ENCODE measurements around the gene OR14A16.

Gene OR14A16

GRCh38 chr1:247824023-247824422 is at the start of gene OR14A16:
OR14A16 (minus strand) TSS chr1:247824119; CDS start chr1:247815729, 8,390 bp downstream.
- Histone ChIP-seq H3K9me3 (ENCODE audit: control insufficient read depth, insufficient read depth, low read depth, low read length) (no peaks in the 10 kb centered on the region), H3K4me1 (ENCODE audit: control insufficient read depth, insufficient read depth, low read length) (no peaks in the 10 kb centered on the region), H3K27ac (ENCODE audit: extremely low read depth, low read depth, low read length) (no peak within 1 kb of the TSS), H3K36me3 (ENCODE audit: control insufficient read depth in 2 of 2, insufficient read depth in 1 of 2, low read length in 2 of 2) (no peaks in the 10 kb centered on the region), H3K4me3 (ENCODE audit: low read depth, low read length) (no peak within 1 kb of the TSS)
- ChIA-PET CTCF (interaction anchor here (0.6 to 0.7 kb wide), 2 partner anchors 236 to 1048 kb away, joined by 3 read pairs; no protein-coding TSS in a partner anchor), POLR2A (no interaction called here)
- TF ChIP-seq ZNF416 (tag by site-specific recombination; IDR thresholded peaks at IDR 0.05) (no peak), ZNF600 (tag by site-specific recombination; IDR thresholded peaks at IDR 0.05) (no peak), ZNF19 (tag by site-specific recombination; IDR thresholded peaks at IDR 0.05; ENCODE audit: low read depth) (no peak), ZNF785 (tag by site-specific recombination; IDR thresholded peaks at IDR 0.05) (no peak), GFI1B (tag by site-specific recombination; IDR thresholded peaks at IDR 0.05) (no peak), ZNF670 (tag by site-specific recombination; IDR thresholded peaks at IDR 0.05; ENCODE audit: low read depth) (no peak), ELK4 (IDR thresholded peaks at IDR 0.05; ENCODE audit: borderline replicate concordance, low read depth, low read length) (no peak), ZNF518A (tag by site-specific recombination; conservative IDR thresholded peaks at IDR 0.05; ENCODE audit: low read depth) (no peak), ZNF239 (tag by site-specific recombination; IDR thresholded peaks at IDR 0.05) (no peak)

GRCh38 chr1:247865416-247865815 is 41.5 kb upstream of the OR14A16 start:
- TF ChIP-seq ZNF426 (tag by site-specific recombination; IDR thresholded peaks at IDR 0.05) (no peak), ZNF19 (tag by site-specific recombination; IDR thresholded peaks at IDR 0.05; ENCODE audit: low read depth) (no peak), ZSCAN18 (tag by site-specific recombination; IDR thresholded peaks at IDR 0.05) (no peak), ZNF580 (tag by site-specific recombination; IDR thresholded peaks at IDR 0.05) (no peak), ZNF530 (tag by site-specific recombination; IDR thresholded peaks at IDR 0.05; ENCODE audit: low read depth) (no peak), ZXDB (tag by site-specific recombination; IDR thresholded peaks at IDR 0.05) (no peak), ZNF555 (tag by site-specific recombination; conservative IDR thresholded peaks at IDR 0.05) (no peak), SETDB1 (IDR thresholded peaks at IDR 0.05; ENCODE audit: insufficient read length, low read length) (no peak), ZNF48 (tag by site-specific recombination; IDR thresholded peaks at IDR 0.05) (no peak), HOXC10 (CRISPR knock-in tag; IDR thresholded peaks at IDR 0.05) (no peak), ZNF350 (tag by site-specific recombination; IDR thresholded peaks at IDR 0.05) (no peak), ZNF837 (tag by site-specific recombination; IDR thresholded peaks at IDR 0.05) (no peak), SP7 (tag by site-specific recombination; IDR thresholded peaks at IDR 0.05) (no peak), ZNF670 (tag by site-specific recombination; IDR thresholded peaks at IDR 0.05; ENCODE audit: low read depth) (no peak), GLI4 (tag by site-specific recombination; IDR thresholded peaks at IDR 0.05) (no peak)
- H3K36me3 ChIP-seq (ENCODE audit: control insufficient read depth in 2 of 2, insufficient read depth in 1 of 2, low read length in 2 of 2), result peaks cover 0 to 57% of the 10 kb centered on the region in 2 experiments; a peak in 1 of 3 replicates
- H3K9me3 ChIP-seq (ENCODE audit: control insufficient read depth, insufficient read depth, low read depth, low read length), result no peaks in the 10 kb centered on the region
- no peak overlapping the region for H3K4me3 ChIP-seq (ENCODE audit: low read depth, low read length)
- ChIA-PET CTCF (interaction anchor here (0.7 kb wide), 1 partner anchor 18 kb away, joined by 3 read pairs; no protein-coding TSS in a partner anchor), POLR2A (no interaction called here)
- H3K4me1 ChIP-seq (ENCODE audit: control insufficient read depth, insufficient read depth, low read length), result no peaks in the 10 kb centered on the region
- H3K27ac ChIP-seq (ENCODE audit: extremely low read depth, low read depth, low read length), result no peak overlapping the region

Data from HEK293 (cell line).